GM18519 (cell line): ENCODE measurements around the gene ZNF611.
"Not testable (repeated sequence)": the region's sequence is repeated elsewhere in the genome, so short reads cannot be mapped to it uniquely, and the experiment has no call there.

ENCODE experiments used
- ATAC-seq: cut with Tn5 transposase; IDR thresholded peaks from one replicate; pipeline ENCODE4 v1.9.1; 2021; ENCODE audit warnings: mild to moderate bottlenecking, moderate library complexity; ENCODE audit not compliant: unreplicated experiment, low FRiP score

Gene ZNF611

GRCh38 chr19:52720541-52720940 is 14.3 kb downstream of the ZNF611 start:
- ATAC-seq: not testable (repeated sequence)

GRCh38 chr19:52716522-52716921 is 18.3 kb downstream of the ZNF611 start:
- no peak for ATAC-seq

GRCh38 chr19:52715902-52716301 is 18.9 kb downstream of the ZNF611 start:
- not testable (repeated sequence) for ATAC-seq

- not testable (repeated sequence) for ATAC-seq
These were observed 19.5 kb downstream of the ZNF611 start for GRCh38 chr19:52715330-52715729.

GRCh38 chr19:52713051-52713450 is 21.8 kb downstream of the ZNF611 start:
- ATAC-seq: not testable (repeated sequence)

- not testable (repeated sequence) for ATAC-seq
These were observed 23.2 kb downstream of the ZNF611 start for GRCh38 chr19:52711661-52712060.

- ATAC-seq: no peak
These were observed 24.3 kb downstream of the ZNF611 start for GRCh38 chr19:52710538-52710937.

- not testable (repeated sequence) for ATAC-seq
These were observed 29.2 kb downstream of the ZNF611 start for GRCh38 chr19:52705615-52706014.

GRCh38 chr19:52703917-52704316 is 30.9 kb downstream of the ZNF611 start:
- no peak for ATAC-seq

- ATAC-seq: no peak
These were observed 34.2 kb downstream of the ZNF611 start for GRCh38 chr19:52700673-52701072.

- ATAC-seq: not testable (repeated sequence)
These were observed 35.3 kb downstream of the ZNF611 start for GRCh38 chr19:52699555-52699954.

GRCh38 chr19:52695996-52696395 is 38.8 kb downstream of the ZNF611 start:
- ATAC-seq: no peak

- ATAC-seq: no peak
These were observed 39.9 kb downstream of the ZNF611 start for GRCh38 chr19:52694921-52695320.

GRCh38 chr19:52694281-52694680 is 40.6 kb downstream of the ZNF611 start:
- not testable (repeated sequence) for ATAC-seq

- no peak for ATAC-seq
These were observed 42.3 kb downstream of the ZNF611 start for GRCh38 chr19:52692431-52693008.

GRCh38 chr19:52691737-52692136 is 43.1 kb downstream of the ZNF611 start:
- ATAC-seq: no peak

GRCh38 chr19:52691215-52691610 is 43.6 kb downstream of the ZNF611 start:
- ATAC-seq: no peak

GRCh38 chr19:52690369-52691214 is 44.3 kb downstream of the ZNF611 start:
- ATAC-seq: peak; percentile 41

GRCh38 chr19:52689843-52690368 is 44.9 kb downstream of the ZNF611 start:
- no peak for ATAC-seq

- not testable (repeated sequence) for ATAC-seq
These were observed 45.7 kb downstream of the ZNF611 start for GRCh38 chr19:52688925-52689796.

- no peak for ATAC-seq
These were observed 46.5 kb downstream of the ZNF611 start for GRCh38 chr19:52688335-52688734.
